NCI-H510A treated with DMSO at 0.1 percent for 48 hours (cell line): ENCODE data around the gene TBC1D10A.

Source experiments
- DNase-seq: peaks from one replicate; lab custom pipeline; 2025; lab: John Stamatoyannopoulos, UW

Gene TBC1D10A, protein sequence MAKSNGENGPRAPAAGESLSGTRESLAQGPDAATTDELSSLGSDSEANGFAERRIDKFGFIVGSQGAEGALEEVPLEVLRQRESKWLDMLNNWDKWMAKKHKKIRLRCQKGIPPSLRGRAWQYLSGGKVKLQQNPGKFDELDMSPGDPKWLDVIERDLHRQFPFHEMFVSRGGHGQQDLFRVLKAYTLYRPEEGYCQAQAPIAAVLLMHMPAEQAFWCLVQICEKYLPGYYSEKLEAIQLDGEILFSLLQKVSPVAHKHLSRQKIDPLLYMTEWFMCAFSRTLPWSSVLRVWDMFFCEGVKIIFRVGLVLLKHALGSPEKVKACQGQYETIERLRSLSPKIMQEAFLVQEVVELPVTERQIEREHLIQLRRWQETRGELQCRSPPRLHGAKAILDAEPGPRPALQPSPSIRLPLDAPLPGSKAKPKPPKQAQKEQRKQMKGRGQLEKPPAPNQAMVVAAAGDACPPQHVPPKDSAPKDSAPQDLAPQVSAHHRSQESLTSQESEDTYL

GRCh38 chr22:30326706-30327362 lies at the start of gene TBC1D10A:
TSS of gene TBC1D10A (minus strand) at chr22:30326941. CDS start at chr22:30326881, 60 bp downstream.
- peak; percentile 92 for DNase-seq

DNA sequence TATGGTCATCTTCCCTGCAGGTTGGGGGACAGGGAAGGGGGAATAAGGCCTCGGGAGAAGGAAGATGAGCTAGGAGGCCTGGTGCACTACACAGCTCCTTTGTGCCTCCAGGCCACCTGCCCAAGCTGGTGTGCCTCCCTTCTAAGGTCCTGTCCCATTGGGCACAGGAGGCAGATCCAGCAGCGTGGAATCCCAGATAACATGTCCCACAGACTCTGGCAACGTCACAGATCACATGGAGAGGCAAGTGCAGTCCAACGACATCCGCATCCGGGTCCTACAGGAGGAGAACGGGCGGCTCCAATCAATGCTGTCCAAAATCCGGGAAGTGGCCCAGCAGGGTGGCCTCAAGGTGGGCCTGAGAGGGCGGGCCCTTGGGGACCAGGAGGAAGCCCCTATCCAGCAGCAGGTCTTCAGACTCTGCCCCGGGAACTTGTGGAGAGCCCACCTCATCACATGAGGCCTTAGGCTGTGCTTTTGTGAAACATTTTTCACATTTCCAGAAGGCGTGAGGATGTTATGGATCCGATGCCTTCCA lies 48.6 kb upstream of the TBC1D10A start:
- DNase-seq, result no peak

DNA sequence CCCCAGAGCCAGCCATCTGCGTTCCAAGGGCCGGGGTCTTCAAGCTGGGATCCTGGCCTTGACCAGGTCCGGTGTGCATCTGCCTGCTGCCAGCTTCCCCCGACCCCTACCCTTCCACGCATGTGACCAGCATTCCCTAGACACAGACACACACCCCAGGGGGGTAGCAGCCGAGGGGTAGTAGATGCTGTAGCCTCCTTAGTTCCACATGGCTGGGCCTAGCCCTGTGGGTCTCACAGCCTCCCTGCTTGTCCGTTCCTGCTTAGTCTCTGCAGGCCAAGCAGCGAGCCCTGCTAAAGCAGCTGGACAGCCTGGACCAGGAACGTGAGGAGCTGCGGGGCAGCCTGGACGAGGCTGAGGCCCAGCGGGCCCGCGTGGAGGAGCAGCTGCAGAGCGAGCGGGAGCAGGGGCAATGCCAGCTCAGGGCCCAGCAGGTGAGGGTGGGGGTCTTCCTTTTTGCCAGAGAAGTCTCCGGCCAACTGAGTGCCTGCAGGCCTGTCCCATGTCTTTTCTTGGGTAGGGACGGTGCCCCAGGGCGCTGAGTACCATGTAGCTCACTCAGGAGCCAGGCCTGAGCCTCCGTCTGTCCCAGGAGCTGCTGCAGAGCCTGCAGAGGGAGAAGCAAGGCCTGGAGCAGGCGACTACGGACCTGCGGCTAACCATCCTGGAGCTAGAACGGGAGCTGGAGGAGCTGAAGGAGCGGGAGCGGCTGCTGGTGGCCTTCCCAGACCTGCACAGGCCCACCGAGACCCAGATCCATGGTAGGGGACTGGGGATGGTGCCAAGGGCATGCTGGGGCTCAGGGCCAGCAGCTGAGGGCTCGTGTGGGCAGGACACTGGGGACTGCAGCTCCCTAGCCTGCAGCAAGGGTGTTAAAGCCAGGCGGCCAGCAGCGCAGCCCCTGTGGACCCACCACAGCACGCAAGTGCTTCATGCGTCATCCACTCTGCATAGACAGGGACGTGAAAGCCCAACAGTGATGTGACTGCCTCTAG lies 46.9 kb upstream of the TBC1D10A start:
- no peak for DNase-seq

- DNase-seq, result no peak
These were observed 46.2 kb upstream of the TBC1D10A start for GRCh38 chr22:30372915-30373314.

DNA sequence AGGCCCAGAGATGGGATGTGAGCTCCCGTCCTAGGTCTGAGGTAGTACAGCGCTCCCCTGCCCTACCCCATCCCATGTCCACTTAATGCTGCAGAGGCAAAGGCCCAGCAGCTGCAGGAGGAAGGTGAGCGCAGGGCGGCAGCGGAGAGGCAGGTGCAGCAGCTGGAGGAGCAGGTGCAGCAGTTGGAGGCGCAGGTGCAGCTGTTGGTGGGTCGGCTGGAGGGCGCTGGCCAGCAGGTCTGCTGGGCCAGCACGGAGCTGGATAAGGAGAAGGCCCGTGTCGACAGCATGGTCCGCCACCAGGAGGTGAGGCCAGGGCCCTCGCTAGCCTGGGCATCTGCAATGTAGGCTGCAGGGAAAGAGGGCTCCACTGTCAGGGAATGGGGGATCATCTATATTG lies 45.2 kb upstream of the TBC1D10A start:
- peak; percentile 37 for DNase-seq

DNA sequence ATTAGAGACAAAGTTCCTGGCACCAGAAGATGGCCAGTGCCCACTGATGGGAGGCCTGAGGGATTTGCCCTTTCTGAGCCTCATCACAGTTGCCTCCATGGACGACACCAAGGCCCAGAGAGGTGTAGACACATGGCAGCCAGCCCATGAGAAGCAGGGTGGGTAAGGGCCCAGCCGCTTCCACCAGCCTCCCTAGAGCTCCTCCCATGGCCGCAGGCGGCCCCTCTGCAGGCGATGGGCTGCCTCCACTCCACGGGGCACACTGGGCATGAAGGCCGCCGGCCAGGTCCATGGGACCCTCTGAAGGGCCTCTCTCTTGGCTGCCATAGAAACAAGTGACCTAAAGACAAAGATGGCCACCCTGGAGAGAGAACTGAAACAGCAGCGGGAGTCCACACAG lies 44.6 kb upstream of the TBC1D10A start:
- DNase-seq, result no peak

DNA sequence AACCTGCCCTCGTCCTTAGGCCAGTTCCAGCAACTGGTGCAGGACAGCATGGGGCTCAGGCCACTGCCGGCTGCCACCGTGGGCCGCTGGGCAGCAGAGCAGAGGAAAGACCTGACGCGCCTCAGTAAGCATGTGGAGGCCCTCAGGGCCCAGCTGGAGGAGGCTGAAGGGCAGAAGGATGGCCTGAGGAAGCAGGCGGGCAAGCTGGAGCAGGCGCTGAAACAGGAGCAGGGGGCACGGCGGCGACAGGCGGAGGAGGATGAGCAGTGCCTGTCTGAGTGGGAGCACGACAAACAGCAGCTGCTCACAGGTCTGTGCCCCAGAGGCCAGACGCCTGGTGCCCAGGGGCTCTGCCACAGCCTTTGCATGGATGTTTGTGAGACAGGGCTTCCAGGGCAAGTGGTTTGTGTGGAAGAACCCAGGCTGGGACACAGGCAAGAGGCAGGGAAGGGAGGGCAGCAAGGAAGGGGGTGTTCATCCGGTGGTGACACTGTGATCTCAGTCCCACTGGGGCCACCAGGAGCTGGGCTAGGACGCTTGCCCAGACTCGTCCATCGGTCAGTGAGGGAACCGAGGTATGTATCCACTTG lies 44.0 kb upstream of the TBC1D10A start:
- DNase-seq, result peak; percentile 26

GRCh38 chr22:30368420-30368819 lies 41.7 kb upstream of the TBC1D10A start:
- no peak for DNase-seq

DNA sequence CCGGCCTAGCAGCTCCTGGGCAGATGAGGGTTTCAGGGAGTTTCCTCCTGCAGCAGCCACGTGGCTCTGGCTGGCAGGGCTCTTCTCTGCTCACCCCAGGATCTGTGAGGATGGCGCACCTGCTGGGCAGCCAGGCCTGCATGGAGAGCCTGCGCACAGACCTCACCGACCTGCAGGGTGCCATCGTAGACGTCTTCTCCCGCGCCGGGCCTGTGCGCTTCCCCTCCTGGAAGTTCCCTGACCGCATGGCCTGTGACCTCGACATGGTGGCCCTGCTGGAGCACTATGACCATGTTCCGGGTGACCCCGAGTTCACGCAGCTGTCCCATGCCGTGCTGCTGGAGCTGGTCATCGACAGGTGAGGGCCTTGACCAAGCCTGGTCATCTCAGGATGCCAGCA lies 39.1 kb upstream of the TBC1D10A start:
- no peak for DNase-seq

DNA sequence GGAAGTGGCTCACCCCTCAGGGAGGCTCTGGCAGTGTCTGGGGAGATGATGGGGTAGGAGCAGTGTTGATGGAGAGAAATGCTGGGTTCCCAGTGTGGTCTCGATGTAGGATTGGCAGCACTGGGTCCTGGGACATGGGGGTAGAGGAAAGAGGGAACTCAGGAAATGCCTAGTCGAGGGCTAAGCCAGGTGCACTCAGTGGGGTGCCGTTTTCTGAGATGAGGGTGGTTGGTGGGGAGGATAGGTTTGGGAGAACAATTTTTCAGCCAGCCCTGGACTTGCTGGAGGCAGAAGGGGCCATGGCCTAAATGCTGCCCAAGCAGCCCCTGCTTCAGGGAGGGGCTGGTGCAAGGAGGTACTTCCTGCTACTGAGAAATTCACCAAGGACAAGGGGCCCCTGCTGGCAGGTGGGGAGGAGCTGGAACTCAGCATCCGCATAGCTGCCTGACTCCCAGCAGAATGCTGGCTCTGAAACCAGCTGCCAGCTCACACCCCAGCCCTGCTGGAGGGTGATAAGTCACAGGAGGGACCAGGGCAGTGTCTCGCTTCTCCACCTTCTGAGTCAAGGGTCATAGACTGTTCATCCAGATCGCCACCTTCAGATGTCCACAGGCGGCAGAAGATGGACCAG lies 36.0 kb upstream of the TBC1D10A start:
- DNase-seq, result no peak

DNA sequence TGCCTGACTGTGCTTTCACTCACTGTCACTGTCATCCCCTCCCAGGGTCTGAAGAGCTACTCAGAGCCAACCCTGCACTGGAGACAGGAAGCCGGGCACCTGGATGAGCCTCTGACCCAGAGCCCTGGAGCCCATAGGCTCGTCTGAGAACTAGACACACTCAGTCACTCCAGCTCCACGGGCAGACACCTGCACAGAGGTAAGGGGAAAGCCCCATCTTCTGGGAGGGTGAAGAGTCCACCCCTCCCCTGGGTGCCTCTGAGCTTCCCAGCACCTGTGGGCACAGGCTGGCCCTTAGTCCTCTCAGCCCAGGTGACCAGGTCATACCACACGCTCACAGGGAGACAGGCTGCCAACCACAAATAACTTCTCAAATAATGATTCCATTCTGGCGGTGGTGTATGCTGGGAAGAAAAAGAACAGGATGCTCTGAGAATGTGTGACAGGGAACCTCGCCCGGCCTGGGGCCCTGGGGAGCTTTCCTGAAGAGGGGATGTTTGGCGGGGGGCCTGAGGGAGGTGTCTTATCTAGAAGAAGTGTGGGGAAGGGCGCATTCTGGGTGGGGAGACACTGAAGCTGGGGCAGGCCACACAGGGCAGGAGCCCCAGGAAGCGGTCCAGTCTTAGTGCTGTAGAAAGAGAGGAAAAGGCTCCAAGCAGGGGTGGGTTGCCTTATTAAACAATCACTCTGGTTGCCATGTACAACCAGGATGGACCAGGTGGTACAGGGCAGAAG lies 35.3 kb upstream of the TBC1D10A start:
- peak; percentile 54 for DNase-seq

DNA sequence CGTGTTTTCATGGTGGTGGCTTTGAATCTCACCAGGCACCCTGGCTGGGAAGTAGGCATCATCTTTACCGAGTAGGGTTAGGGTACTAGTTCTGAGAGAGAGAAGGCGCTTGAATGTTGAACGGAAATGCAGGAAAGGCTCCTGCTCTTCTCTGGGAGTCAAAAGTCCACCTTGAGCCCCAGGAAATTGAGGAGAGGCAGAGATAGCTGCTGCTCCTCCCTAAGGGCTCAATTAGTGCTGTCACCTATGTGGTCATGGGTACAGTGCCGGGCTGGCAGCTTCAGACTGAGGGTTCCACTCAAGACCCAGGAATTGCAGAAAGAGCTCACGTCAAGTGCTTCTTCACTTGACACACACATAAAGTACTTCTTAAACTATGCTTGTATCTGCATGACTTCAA lies 31.8 kb upstream of the TBC1D10A start:
- DNase-seq, result no peak

DNA sequence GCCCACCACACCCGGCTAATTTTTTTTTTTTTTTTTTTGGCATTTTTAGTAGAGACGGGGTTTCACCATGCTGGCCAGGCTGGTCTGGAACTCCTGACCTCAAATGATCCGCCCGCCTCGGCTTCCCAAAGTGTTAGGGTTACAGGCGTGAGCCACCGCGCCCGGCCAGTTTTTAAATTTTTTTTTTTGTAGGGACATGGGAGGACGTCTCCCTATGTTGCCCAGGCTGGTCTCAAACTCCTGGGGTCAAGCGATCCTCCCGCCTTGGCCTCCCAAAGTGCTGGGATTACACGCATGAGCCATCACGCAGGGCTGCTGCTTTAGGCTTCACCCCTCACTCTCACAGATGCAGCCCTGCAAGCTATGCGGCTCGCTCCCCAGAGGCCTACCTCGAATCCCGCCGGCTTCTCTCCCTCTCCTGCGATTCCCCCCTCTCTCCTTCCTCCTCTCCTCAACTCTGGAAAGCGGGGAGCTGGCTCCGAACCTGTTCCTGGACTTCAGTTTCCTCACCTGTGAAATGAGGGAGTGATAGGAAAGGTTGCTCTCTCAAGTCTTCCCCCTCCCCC lies 31.0 kb upstream of the TBC1D10A start:
- DNase-seq, result no peak

- DNase-seq, result no peak
These were observed 30.5 kb upstream of the TBC1D10A start for GRCh38 chr22:30357236-30357570.

- peak; percentile 66 for DNase-seq
These were observed 29.9 kb upstream of the TBC1D10A start, which contains the start of the genes CCDC157 and SF3A1 for GRCh38 chr22:30356449-30357235. TSS of gene CCDC157 (plus strand) at chr22:30357007. CDS start at chr22:30366001, 8,994 bp downstream. TSS of gene SF3A1 (minus strand) at chr22:30356894. CDS start at chr22:30356792, 102 bp downstream.

GRCh38 chr22:30354644-30355043 lies 27.9 kb upstream of the TBC1D10A start:
- DNase-seq, result no peak

- DNase-seq, result no peak
These were observed 24.5 kb upstream of the TBC1D10A start for GRCh38 chr22:30351226-30351625.

DNA sequence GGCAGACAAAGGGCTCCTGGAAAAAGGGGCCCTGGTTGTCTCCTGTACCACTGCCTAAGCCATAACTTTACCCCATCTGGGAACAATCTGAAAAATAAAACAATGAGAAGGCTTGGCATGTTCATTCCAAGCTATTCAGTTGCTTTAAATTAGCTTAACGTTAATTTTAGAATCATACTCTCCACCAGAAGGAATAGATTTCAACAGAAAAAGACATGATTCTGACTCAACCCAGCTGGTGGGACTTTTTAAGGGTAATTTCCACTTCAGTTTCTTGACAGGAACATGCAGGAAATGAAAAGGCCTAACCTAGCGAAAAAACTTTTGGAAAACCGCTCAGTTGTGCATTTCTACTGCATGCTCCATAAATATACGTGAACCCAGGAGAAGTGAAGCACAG lies 22.1 kb upstream of the TBC1D10A start:
- DNase-seq, result no peak

GRCh38 chr22:30348404-30348803 lies 21.7 kb upstream of the TBC1D10A start:
- DNase-seq, result no peak
